GM18526 (cell line): ENCODE data around the gene DFFA.

Source experiments
- POLR2A ChIP-seq: IDR thresholded peaks from 3 replicates; pipeline ENCODE4 v1.6.1; 2011; ENCODE audit not compliant: insufficient read length; ENCODE audit errors: extremely low read depth

Gene DFFA

DNA sequence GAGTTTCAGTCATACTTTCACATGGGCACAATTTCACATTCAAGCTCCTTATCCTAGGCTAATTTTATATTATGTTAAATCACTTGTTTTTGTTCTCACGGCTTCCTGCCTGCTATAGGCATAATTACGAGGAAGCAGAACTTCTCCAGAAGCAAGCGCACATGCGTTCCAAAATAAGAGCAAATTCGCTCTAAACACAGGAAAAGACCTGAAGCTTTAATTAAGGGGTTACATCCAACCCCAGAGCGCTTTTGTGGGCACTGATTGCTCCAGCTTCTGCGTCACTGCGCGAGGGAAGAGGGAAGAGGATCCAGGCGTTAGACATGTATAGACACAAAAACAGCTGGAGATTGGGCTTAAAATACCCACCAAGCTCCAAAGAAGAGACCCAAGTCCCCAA lies 22.6 kb downstream of the DFFA start, which contains the start of gene CORT:
TSS of gene CORT (plus strand) at position 281 of the 400 bp plus-strand sequence. CDS start 193 bp downstream, outside the sequence.
- no peak for TF ChIP-seq POLR2A

DNA sequence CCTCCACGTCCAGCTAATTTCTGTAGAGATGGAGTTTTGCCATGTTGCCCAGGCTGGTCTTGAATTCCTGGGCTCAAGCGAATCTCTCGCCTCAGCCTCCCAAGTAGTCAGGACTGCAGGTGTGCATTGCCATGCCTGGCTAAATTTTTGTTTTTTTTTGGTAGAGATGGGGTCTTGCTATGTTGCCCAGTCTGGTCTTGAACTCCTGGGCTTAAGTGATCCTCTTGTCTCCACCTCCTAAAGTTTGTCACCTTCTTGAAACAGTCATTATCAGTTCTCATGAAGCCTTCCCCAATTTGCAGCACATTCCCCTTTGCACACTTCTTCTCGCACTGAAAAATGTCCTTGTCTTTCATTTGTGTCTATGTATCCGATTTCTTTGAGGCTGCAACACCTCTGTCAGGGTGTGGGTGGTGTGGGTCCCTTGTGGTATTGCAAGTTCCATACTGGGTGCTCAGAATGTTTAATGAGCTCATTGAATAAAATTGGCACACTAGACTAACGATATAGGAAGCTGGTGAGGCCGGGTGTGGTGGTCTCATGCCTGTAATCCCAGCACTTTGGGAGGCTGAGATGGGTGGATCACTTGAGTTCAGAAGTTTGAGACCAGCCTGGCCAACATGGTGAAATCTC lies 25.4 kb downstream of the DFFA start:
- no peak for TF ChIP-seq POLR2A

DNA sequence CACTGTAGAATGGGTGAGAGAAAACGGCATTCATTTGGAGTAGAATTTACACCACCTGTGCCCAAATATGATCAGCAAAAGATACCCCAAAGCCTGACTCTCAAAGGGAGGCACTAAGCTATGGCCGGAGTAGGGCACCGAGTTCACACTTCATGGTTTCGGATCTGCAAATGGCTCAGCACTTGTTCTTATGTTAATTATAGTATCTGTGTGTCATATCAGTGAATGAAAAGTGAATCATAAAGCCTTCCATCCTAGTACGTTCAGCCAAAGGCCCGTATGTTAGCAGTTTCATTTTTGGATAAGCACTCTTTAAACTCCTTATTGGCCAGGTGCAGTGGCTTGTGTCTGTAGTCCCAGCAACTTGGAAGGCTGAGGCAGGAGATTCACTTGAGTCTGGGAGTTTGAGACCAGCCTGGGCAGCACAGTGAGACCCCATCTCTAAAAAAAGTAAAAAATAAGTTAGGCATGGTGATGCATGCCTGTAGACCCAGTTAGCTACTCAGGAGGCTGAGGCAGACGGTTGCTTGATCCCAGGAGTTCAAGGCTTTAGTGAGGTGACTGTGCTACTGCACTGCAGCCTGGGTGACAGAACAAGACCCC lies 27.4 kb downstream of the DFFA start:
- TF ChIP-seq POLR2A: no peak

DNA sequence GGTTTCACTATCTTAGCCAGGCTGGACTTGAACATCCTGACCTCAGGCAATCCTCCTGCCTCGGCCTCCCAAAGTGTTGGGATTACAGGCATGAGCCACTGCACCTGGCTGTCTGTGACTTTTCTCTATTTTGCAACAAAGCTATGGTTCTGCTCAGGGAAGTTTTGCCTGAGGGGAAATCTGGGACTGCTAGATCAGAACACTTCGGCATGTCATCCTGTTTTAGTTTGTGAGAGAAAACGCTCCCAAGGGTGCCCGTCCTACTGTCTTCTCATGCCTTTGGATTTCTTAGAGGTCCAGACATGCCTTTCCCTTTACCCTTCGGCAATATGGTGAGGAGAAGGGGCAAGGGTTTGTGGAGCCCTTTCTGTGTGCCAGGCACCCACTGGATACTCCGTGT lies 28.1 kb downstream of the DFFA start:
- no peak for TF ChIP-seq POLR2A

DNA sequence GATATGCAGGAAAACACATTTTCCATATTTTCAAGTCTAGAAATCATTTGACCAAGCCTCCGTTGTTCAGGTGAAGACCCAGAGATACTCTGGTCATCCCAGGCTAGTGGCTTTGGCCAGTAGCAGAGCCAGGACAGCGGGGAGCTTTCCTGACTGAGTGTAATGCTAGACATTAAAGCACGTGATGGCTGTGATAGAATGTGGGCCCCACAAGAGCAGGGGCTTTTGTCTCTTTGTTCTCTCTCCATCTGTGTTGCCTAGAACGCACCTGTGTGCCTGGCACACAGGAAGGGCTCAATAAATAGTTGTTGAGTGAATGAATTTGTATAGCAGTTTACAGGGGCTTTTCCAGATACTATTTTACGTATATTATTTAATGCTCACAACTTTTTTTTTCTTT lies 31.5 kb downstream of the DFFA start:
- no peak for TF ChIP-seq POLR2A

DNA sequence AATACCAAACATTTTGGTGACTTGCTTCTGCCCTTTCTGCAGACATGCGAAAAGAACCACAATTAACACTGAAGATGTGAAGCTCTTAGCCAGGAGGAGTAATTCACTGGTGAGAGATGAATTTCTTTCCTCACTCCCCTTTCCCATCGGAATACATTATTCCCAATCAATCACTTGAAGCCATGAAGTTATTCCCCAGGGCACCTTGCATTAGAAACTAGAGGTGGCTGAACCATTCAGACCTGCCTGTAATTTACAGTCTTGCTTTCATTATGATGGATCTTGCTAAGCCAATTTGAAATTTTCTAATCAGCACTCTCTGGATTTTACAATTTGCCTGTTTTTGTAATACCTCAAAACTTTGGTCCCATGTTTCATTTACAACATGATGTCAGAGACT lies 32.0 kb downstream of the DFFA start:
- no peak for TF ChIP-seq POLR2A

DNA sequence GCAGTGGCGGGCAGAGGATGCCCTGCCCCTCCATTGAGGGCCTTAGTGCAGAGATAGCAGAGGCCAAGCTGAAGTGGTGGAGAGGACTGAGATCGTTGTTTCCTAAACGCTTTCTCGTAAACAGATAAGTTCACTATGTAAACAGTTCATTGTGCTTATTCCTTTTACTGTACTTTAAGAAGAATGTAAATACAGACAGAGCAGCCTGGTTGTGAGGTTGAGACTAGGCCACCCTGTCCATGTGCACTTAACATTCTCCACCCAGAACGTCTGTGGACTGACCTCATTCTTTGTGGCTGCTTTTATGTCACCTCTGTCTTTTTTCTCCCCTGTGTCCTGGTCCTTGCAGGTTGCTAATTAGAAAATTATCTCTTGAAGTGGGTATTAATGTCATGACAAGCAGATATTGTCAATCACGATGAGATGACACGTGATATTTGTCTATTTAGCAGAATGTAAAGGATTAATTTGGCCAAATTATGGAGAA lies 33.6 kb downstream of the DFFA start:
- no peak for TF ChIP-seq POLR2A

DNA sequence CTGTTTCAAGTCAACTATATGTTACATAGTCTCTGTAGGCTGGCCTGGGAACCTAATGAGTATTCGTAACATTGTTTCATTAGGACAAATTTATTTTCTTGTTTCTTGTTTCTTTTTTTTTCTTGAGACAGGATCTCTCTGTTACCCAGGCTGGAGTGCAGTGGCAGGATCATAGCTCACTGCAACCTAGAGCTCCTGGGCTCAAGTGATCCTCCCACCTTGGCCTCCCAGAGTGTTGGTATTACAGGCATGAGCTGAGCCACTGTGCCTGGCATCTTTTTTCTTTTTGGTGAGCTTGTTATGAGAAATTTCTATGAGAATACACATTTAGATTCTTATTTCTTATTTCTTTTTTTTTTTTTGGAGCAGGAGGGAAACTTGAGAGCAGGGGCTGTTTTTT lies 35.3 kb downstream of the DFFA start:
- TF ChIP-seq POLR2A: no peak

DNA sequence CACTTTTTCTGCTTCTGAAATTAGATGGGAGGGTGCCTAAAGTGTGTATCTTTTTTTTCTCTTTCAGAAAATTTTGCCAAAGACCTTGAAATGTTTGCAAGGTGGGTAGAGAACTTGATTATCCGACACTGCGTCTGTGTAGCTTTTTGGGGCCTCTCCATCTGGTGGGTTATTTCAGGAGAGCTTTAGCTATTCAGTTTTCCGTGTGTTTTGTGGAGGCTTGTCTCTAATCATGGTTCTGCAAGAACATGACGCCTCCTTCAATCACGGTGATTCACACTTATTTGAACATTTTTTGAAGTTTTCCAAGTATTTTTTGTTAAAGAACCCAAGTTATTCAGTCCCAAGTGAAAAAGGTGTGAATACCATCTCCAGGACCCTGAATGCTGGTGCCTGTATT lies 37.7 kb downstream of the DFFA start:
- no peak for TF ChIP-seq POLR2A

DNA sequence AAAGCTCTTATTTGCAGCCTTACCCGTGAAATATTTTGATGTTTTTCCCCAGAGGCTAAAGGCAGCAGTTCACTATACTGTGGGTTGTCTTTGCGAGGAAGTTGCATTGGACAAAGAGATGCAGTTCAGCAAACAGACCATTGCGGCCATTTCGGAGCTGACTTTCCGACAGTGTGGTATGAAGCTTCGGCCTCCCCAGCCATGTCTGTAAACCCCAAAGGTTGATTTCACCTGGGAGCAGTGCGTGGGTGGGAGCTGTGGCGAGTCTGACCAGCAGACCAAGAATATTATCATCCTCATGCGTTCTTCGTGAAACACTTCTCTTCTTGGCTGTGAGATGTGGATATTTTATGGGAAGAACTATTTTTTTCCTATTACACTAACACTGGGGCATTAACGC lies 38.5 kb downstream of the DFFA start:
- no peak for TF ChIP-seq POLR2A

DNA sequence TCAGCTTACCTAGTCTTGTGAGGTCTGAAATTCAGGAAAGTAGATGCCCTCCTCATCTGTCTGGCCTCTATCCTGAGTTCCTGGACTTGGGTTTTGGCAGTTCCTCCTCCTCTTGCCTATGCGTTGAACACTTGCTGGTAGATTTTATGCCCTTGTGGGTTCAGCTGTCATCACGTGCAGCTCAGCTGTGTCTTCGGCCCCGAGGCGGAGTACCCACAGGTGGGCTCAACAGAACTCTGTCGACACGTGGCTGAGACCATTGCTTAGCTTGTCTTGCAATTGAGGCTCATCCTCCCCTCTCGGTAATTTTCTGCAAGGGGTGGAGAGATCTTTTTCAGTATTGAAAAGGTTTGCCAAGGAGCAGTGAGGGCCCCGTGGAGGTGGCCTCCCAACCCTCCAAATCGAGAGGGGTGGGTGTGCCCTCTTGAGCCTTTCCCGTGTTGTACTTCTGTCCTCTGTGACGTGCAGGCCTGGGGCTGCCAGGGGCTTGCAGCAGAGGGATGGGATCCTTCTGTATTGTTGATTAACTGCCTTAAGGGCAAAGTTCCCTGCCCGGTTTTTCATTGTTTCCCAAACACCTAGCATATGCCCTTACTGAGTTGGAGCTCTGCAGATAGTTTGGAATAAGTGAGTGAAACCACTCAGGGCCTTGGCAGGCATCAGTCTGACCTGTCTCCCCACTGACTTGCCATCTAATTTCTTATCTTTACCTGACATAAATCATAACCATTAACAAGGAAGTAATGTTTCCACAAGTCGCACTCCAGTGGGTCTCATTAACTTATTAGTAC lies 39.2 kb downstream of the DFFA start:
- TF ChIP-seq POLR2A: no peak

DNA sequence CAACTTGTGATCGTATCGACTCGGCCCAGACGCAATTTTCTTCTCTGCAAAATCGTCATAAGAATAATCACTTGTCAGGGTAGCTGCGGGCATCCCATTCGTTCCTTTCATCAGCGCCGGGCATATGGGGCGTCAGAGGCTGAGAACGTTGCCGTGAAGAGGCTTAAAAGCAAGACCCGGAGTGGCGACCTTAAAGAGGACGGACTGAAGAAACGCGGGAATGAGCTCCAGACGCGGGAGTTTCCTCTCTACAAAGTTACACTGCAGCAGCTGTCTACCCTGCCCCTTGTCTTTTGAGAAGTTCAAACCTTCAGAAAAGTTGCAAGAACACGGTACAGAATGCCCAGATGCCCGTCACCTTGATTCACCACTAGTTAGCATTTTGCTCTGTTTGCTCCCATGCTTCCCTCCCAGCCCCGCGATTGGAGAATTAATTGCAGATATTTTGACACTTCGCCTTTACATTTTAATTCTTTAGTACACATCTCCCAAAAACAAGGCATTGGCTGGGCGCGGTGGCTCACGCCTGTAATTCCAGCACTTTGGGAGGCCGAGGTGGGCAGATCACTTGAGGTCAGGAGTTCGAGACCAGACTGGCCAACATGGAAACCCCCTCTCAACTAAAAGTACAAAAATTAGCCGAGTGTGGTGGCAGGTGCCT lies 41.1 kb downstream of the DFFA start:
- TF ChIP-seq POLR2A: no peak

DNA sequence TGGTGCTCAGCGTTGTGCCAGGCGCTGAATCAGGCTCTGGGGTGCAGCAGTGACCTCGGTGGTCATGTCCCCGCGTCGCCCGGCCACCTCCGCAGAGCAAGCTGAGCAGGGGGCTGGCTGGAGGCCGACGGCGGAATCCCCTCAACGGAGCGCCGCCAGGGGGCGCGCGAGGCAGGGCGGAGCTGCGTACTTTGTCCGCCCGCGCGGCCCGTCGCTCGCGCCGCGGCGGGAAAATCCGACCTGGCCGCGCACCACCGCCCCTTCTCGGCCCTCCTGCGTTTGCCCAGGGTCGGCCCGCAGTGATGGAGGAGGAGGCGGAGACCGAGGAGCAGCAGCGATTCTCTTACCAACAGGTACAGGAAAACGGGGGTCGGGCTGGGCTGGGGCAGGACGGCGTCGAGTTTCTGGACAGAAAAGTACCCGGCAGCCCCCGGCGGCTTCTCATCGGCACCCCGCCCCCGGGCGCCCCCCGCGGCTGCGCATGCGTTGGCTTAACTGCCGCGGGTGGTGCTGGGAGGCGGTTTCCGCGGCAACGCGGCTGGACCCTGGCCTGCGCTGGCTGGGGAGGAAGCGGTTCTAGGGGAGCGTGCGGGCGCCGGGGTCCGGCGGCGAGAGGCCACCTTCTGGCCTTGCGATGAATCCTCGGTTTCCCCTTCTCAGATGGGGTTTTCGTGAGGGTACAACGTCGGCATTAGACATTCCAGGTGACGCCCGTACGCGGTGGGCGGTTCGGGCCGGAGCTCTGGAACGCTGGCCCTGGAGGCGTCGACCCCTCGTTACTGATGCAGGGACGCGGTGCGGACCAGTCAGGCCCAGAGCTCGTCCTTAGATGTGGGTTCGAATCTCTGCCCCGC lies 41.9 kb downstream of the DFFA start, which contains the start of gene CENPS:
TSS of gene CENPS (plus strand) at position 218 of the 854 bp plus-strand sequence. CDS start at position 303, 85 bp downstream.
- peak; percentile 64 for TF ChIP-seq POLR2A

DNA sequence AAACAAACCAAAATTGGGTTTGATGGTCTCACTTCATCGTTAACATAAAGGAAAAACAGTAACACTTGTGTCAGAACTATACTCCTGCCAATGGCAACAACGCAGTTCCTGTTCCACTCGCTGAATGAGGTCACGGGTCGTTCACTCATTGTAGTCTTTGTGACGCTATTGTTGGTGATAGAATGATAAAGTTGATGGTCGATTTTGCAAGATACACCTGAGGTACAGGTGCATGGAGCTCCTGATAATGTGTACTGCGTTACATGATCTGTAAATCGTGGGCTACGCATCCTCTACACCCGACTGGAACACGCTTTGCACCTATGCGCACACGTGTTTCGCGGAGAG lies 42.5 kb downstream of the DFFA start:
- no peak for TF ChIP-seq POLR2A

DNA sequence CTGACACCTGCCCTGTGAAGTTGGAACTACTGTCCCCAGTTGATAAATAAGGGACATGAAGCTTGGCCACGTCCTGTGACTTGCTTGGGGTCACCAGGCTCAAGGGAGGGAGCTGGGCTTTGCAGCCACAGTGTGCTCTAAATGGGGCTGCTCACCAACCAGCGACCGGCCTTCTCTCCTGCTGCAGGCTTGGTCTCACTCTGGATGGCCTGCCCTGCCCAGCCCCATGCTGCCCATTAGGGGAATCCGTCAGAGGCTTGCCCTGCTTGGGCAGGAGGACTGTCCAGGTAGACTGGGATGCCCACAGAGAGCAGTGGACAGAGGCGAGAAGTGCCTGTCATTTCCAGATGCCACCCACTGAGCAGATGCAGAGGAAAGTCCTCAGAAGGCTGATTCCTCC lies 43.3 kb downstream of the DFFA start:
- TF ChIP-seq POLR2A: no peak
